NK-92 treated with Interleukin-12 subunit alpha and Interleukin-12 subunit beta, amount 100 ng/mL, for 24 hours (cell line): ENCODE data around the gene GSDME.

Source experiments
- DNase-seq: peaks from one replicate; lab custom pipeline; 2025; lab: John Stamatoyannopoulos, UW

The GSDME gene

GRCh38 chr7:24722386-24723177 lies 34.7 kb downstream of the GSDME start:
- DNase-seq: no peak

- no peak for DNase-seq
Measured at GRCh38 chr7:24721481-24722001, 35.7 kb downstream of the GSDME start.

GRCh38 chr7:24720283-24720682 lies 37.0 kb downstream of the GSDME start:
- DNase-seq: no peak

GRCh38 chr7:24718977-24719491 lies 38.2 kb downstream of the GSDME start:
- no peak for DNase-seq

- DNase-seq: no peak
Measured at GRCh38 chr7:24718431-24718831, 38.8 kb downstream of the GSDME start.

- DNase-seq: no peak
Measured at GRCh38 chr7:24717694-24718320, 39.5 kb downstream of the GSDME start.

GRCh38 chr7:24717247-24717622 lies 40.0 kb downstream of the GSDME start:
- no peak for DNase-seq

GRCh38 chr7:24716480-24717246 lies 40.6 kb downstream of the GSDME start:
- no peak for DNase-seq

GRCh38 chr7:24715661-24716479 lies 41.4 kb downstream of the GSDME start:
- DNase-seq: no peak

- DNase-seq: no peak
Measured at GRCh38 chr7:24715171-24715570, 42.1 kb downstream of the GSDME start.

- DNase-seq: no peak
Measured at GRCh38 chr7:24714676-24715010, 42.6 kb downstream of the GSDME start.

GRCh38 chr7:24713850-24714675 lies 43.2 kb downstream of the GSDME start:
- DNase-seq: no peak

GRCh38 chr7:24713039-24713793 lies 44.0 kb downstream of the GSDME start:
- no peak for DNase-seq

GRCh38 chr7:24709585-24710360 lies 47.5 kb downstream of the GSDME start:
- DNase-seq: no peak

- DNase-seq: no peak
Measured at GRCh38 chr7:24709051-24709450, 48.2 kb downstream of the GSDME start.

- no peak for DNase-seq
Measured at GRCh38 chr7:24707988-24708615, 49.2 kb downstream of the GSDME start.

GRCh38 chr7:24706211-24707170 lies 50.8 kb downstream of the GSDME start:
- DNase-seq: no peak
